ENCODE measurements around the gene MDM1.

- TF ChIP-seq POU6F1 (CRISPR knock-in tag; IDR thresholded peaks at IDR 0.05; ENCODE audit: borderline replicate concordance, low read depth) = no peak
- TF ChIP-seq, protein P1, sequence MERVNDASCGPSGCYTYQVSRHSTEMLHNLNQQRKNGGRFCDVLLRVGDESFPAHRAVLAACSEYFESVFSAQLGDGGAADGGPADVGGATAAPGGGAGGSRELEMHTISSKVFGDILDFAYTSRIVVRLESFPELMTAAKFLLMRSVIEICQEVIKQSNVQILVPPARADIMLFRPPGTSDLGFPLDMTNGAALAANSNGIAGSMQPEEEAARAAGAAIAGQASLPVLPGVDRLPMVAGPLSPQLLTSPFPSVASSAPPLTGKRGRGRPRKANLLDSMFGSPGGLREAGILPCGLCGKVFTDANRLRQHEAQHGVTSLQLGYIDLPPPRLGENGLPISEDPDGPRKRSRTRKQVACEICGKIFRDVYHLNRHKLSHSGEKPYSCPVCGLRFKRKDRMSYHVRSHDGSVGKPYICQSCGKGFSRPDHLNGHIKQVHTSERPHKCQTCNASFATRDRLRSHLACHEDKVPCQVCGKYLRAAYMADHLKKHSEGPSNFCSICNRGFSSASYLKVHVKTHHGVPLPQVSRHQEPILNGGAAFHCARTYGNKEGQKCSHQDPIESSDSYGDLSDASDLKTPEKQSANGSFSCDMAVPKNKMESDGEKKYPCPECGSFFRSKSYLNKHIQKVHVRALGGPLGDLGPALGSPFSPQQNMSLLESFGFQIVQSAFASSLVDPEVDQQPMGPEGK (CRISPR knock-in tag; IDR thresholded peaks at IDR 0.05; ENCODE audit: borderline replicate concordance) = no peak
- TF ChIP-seq ZFP3 (CRISPR knock-in tag; IDR thresholded peaks at IDR 0.05) = no peak
- TF ChIP-seq ZNF565 (CRISPR knock-in tag; conservative IDR thresholded peaks at IDR 0.05; ENCODE audit: low read depth) = no peak
These were observed 70.3 kb downstream of the MDM1 start for GRCh38 chr12:68261896-68262295.

Data from SK-N-SH treated with all-trans-retinoic acid at 6 μM for 48 hours (cell line).